Activated CD8-positive, alpha-beta memory T cell treated with anti-CD3 and anti-CD28 coated beads, Interleukin-2, amount 50 U/mL, for 24 hours (primary cell): Measurements from ENCODE around the gene TTN.

Experiments
- DNase-seq: peaks from one replicate; pipeline ENCODE4 v3.0.0-alpha.2; 2020; ENCODE audit errors: extremely low read depth

Gene TTN

DNA sequence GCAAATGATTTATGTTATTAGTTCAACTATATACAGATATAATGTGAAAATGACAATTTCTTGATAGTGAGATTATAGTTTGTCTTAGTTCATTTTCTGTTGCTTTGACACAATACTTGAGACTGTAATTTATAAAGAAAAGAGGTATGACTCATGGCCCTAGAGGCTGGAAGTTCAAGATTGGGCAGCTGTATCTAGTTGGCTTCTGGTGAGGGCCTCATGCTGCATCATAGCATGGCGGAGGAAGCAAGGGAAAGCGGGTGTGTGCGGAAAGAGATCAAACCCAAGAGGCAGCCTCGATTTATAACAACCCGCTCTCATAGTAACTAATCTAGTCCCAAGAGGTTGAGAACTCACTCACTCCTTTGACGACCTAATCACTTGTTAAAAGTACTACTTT is 315.6 kb downstream of the TTN start:
- DNase-seq: no peak

DNA sequence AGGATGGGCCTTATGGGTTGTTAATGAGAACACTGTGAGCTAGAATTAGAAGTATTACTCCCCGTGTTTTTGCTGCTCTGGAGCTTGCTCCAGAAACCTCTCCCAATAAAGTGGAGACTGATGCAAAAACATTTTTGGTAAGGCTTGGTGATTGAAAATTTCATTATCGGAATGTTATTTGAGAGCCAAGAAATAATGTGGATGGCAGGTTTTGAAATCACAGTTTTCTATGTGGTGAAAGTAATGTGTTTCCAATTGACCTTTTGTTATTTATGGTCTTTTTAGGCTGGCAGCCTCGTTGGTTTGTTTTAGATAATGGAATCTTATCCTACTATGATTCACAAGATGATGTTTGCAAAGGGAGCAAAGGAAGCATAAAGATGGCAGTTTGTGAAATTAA is 321.9 kb downstream of the TTN start:
- DNase-seq: no peak

DNA sequence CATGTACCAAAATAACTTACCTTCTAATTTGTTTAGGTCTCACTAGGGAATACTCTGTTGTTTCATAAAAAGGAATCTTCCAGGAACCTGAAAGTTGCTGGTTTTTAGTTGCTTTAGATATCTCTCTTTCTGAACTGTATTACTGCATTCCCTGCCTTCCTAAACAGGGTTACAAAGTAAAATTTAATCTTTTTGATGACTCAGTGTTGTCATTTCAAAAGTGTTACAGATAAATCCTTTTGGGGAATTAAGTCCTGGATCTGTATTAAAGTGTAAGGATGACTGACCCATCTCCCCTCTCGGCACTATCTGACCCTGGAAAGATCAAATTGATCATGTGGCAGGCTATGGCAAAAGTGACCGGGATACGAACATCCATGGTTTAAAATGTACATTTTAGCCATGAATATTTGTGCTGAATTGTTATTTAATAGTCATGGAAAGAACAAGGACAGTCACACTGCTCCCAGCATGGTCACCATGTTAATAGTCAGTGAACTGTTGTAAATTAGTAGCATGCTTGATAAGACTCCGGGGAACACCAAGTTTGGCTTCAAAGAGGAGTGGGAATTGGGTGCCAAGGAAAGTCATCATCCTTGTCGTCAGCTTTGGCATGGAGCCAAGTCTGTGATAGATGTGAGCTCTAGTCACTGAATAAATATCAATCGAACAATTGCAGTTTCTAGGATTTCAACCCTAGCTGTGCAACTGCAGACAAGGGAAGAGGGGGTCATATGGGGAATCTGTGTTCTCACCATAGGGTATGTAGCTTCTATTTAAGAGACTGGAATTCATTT is 322.8 kb downstream of the TTN start:
- no peak for DNase-seq

DNA sequence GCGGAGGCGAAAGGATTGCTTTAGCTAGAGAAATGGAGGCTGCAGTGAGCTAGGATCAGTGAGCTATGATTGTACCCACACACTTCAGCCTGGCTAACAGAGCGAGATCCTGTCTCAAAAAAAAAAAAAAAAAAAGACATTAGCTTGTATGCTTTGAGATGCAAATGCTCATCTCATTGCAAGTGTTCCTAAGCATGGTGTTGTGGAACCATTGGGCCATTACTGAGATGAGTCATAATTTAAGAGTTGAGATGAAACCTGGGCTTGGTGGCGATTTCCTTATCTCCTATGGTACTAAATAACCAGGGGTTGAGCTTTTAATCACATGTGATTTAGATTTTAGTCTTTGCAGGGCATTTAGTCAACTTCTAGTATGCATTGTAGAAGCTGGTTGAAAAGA is 324.8 kb downstream of the TTN start:
- DNase-seq: no peak

DNA sequence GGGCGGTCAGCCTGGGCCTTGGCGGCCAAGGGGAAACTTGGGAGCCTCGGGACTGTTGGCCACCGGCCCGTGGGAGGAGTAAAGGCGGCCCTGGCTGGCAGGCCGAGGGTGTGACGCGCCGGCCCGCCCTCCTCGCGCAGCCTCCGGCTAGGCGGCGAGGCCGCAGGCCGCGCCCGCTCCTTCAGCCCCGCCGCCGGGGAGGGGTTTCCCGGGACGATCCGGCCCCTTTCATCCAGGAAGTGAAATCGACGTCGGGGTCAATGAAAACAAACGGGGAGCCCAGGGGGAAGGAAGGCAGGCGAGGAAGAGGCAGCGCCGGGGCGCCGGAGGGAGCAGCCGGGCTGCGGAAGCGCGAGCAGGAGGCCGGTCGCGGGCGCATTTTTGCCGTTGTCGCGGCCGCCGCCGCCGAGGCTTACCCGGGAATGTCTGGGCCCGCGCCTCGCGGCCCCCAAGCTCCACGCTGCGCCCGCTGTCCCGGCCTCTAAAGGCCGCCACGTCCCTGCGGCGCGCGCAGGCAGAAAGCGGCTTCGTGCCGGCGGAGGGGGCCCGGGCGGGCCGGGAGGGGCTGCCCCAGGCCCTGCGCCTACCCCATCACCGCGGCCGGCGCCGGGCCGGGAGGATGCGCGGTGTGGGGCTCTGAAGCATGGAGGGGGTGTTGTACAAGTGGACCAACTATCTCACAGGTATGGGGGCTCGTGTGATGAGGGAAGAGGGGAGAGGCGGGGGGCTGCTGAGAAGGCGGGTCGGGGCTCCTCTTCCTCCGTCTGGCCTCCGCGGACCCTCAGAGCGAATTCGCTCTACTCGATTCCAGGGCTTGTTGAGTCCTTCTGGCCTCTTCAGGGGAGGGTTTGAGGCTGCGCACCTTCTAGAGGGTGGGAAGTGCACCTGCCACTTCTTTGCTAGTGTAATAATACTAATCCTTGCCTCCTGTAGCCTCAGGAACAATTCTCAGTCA is 326.7 kb downstream of the TTN start, which contains the start of gene PLEKHA3:
TSS of gene PLEKHA3 (plus strand) at position 231 of the 955 bp plus-strand sequence. CDS start at position 644, 413 bp downstream.
- DNase-seq: peak; percentile 56

DNA sequence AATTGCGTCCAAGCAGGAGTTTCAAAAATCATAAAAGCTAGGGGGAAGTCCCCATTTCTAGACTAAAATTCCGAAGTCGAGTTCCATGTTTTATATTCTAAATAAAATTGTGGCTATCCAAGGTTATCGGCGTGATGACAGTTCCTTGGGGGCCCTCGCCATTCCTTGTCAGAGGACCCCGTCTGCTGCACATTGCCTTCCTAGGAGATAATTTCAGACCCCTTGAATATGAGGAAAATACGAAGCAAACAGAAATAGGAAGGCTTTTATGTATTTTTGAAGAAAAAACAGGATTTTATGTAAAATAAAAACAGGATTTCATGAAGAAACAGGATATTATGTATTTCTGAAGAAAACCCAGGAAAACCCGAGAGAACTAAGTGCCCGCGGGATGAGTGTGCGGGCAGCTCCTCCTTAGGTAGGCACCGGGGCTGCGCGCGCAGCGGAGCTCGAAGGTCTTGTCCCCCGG is 327.4 kb downstream of the TTN start:
- DNase-seq: no peak

DNA sequence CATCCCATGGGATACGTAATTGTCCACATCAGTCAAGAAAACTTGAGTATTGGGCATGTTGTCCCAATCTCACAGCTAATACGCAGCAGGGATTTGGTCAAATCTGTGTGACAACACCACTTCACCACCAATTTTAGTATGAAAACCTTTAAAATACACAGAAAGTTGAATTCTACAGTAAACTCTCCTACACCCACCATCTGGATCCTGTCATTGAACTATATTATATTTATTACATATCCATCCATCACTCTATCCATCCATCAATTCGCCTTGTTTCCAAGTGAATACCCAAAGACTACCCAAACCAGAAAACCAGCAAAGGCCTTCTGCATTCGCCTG is 328.0 kb downstream of the TTN start:
- DNase-seq: no peak

DNA sequence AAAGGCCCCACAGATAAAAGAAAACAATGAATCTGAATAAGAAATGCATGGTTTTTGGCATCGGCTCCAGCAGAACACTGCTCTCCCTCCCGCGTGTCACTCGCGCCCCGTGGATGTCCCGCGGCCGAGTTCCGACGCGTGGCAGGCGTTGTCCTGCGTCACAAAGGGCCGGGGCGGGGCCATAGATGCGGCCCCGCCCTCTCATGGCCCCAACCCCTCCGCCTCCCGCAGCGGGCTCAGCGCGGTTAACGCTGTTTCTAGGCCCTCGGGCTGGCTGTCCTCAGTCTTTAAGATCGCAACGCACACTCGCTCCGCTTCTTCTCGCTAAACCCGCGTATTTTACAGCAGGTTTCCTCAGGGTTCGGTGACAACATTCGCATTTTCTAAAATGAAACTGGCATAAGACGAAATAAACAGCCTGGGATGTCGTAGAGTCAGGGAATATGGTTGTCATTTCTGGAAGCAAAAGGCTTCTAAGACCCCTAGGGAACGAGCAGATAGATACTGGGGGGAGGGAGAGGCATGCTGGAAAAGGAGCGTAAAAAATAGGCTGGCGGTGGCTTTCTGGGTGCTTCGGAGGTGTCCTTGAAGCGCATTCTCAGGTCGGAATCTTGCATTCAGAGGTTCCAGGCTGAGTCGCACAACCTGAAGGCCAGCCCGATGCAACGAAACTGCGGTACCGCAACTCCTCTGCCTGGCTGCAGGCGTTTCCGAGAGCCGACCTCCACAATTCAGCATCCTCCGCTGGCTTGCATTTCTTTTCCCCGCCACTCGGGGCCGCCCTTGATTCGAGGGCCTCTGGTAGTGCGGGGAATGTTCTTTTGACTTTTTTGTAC is 328.6 kb downstream of the TTN start, which contains the start of gene FKBP7:
TSS of gene FKBP7 (minus strand) at position 162 of the 836 bp plus-strand sequence. CDS start at position 61, 101 bp downstream.
- DNase-seq: peak; percentile 58

DNA sequence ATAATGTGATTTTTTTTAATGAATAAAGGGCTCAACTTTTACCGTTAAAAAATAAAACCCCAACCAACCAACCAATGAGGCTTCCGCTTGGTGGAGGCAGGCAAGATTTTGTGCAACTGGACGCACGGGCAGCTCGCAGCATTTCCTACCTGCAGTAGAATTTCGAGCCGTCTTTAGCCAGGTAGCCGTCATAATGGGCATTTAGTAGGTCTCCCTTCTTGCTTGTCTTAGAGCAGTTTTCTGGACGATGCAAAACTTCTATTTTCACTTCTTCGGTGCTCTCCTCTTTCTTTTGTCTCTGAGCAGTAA is 329.1 kb downstream of the TTN start:
- DNase-seq: no peak

DNA sequence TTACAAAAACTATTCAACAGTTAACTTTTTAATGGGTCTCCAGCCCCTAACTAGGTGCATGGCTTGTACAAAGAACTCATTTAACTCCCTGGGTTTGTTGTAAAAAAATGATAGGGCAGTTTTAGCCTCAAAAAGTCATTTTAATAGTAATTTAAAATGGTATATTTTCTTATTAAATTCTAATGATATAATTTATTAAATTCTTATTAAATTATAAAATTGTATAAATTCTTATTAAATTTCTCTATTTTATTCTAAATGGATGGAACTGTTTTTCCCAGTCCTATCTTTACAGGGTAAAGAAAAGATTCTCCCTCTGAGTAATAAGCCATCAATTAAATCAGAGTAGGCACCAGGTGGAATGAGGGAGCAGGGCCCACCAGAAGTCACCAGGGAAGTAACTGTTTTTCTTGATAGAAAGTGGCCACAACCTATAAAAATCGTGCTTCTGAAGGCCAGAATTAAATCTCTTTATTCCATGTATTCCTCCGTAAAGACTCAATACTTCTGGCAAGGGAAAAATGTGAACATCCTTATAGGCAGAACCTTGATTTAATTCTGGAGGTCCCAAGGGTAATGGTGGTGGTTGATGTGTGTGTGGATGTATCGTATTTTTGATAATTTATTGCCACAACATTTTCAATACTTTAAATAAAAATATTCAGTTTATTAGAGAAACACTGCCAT is 329.6 kb downstream of the TTN start:
- DNase-seq: no peak

DNA sequence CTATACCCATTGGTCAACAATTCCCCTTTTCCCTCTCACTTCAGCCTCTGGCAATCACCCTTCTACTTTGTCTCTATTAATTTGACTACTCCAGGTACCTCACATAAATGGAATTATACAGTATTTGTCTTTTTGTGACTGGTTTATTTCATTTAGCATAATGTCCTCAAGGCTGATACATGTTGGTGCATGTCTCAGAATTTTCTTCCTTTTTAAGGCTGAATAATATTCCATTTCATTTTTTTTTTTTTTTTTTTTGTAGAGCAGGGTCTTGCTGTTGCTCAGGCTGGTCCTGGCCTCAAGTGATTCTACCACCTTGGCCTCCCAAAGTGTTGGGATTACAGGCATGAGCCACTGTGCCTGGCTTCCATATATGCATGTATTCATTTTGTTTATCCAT is 330.7 kb downstream of the TTN start:
- no peak for DNase-seq
